IMR-90 (cell line): ENCODE results near the gene GUCY2C. TPM values are rescaled to one million over a fixed set of nuclear protein-coding genes. Genes with fewer than 3 reads are reported as not detected.

Source experiments
- ATAC-seq: fragments of 200-7000 bp; cut with Tn5 transposase; 2 replicates; pipeline ENCODE4 v1.9.1; 2020; ENCODE audit warnings: low read depth, mild to moderate bottlenecking, moderate library complexity
- BruUV-seq: library from RNA; stranded (reverse); fragments of 400-500 nt; replicated peaks from 2 replicates; lab custom pipeline; 2021; lab: Mats Ljungman, UMichigan
- CTCF ChIA-PET: fragments of 300-600 bp; formaldehyde crosslinking; extraction: SDS; loops from one replicate; lab custom pipeline; 2021; ENCODE audit warnings: antibody characterized with exemption; lab: Yijun Ruan, JAX
- POLR2A ChIA-PET: fragments of 300-600 bp; sonication (Branson Sonifier 250); formaldehyde crosslinking; loops from one replicate; lab custom pipeline; 2022; ENCODE audit warnings: antibody characterized with exemption; ENCODE audit not compliant: unreplicated experiment; lab: Charles Lee
- DNase-seq: peaks from one replicate; pipeline ENCODE4 v3.0.0; 2013
- H2AFZ ChIP-seq: replicated peaks from 2 replicates; pipeline ENCODE3; 2013; ENCODE audit warnings: low read length, mild to moderate bottlenecking; ENCODE audit not compliant: poor library complexity
- H2AK5ac ChIP-seq: 2 replicates; pipeline ENCODE4 v1.6.1; 2013; ENCODE audit warnings: low read depth, low read length, inconsistent platforms
- H2AK9ac ChIP-seq: replicated peaks from 2 replicates; pipeline ENCODE3; 2013; ENCODE audit warnings: mild to moderate bottlenecking, low read depth, low read length, moderate library complexity; ENCODE audit not compliant: poor library complexity
- H2BK120ac ChIP-seq: 2 replicates; pipeline ENCODE4 v1.6.1; 2013; ENCODE audit warnings: low read depth, low read length, inconsistent platforms
- H2BK15ac ChIP-seq: 3 replicates; pipeline ENCODE4 v1.6.1; 2013; ENCODE audit warnings: low read depth, low read length, inconsistent platforms
- H2BK20ac ChIP-seq: 2 replicates; pipeline ENCODE4 v1.6.1; 2013; ENCODE audit warnings: low read depth, mild to moderate bottlenecking, inconsistent platforms, low read length, moderate library complexity
- H2BK5ac ChIP-seq: 2 replicates; pipeline ENCODE4 v1.6.1; 2013; ENCODE audit warnings: mild to moderate bottlenecking, low read depth, low read length, inconsistent platforms; ENCODE audit not compliant: poor library complexity, severe bottlenecking
- H3K14ac ChIP-seq: replicated peaks from 2 replicates; pipeline ENCODE4 v1.6.1; 2013; ENCODE audit warnings: low read depth, low read length, inconsistent platforms
- H3K18ac ChIP-seq: 2 replicates; pipeline ENCODE4 v1.6.1; 2013; ENCODE audit warnings: low read depth, low read length, control low read depth
- H3K23ac ChIP-seq: 2 replicates; pipeline ENCODE4 v1.6.1; 2013; ENCODE audit warnings: low read depth, low read length, inconsistent platforms
- H3K27ac ChIP-seq: 2 replicates; pipeline ENCODE4 v1.5.1; 2013; ENCODE audit warnings: mild to moderate bottlenecking, control low read depth, low read length; ENCODE audit not compliant: insufficient read depth
- H3K27me3 ChIP-seq: 2 replicates; pipeline ENCODE4 v1.6.1; 2013; ENCODE audit warnings: low read length; ENCODE audit not compliant: control insufficient read depth, insufficient read depth
- H3K36me3 ChIP-seq: 2 replicates; pipeline ENCODE4 v1.6.1; 2013; ENCODE audit warnings: low read length, mixed read lengths; ENCODE audit not compliant: control insufficient read depth, insufficient read depth
- H3K4ac ChIP-seq: 2 replicates; pipeline ENCODE4 v1.6.1; 2013; ENCODE audit warnings: low read depth, low read length, inconsistent platforms
- H3K4me1 ChIP-seq: 2 replicates; pipeline ENCODE4 v1.6.1; 2013; ENCODE audit warnings: low read length, mixed read lengths; ENCODE audit not compliant: control insufficient read depth, insufficient read depth
- H3K4me2 ChIP-seq: 2 replicates; pipeline ENCODE4 v1.6.1; 2013; ENCODE audit warnings: low read depth, mild to moderate bottlenecking, control low read depth, low read length, moderate library complexity
- H3K4me3 ChIP-seq: 2 replicates; pipeline ENCODE4 v1.5.1; 2013; ENCODE audit warnings: low read depth, mild to moderate bottlenecking, control low read depth, low read length, moderate library complexity; ENCODE audit not compliant: insufficient read depth
- H3K56ac ChIP-seq: 2 replicates; pipeline ENCODE4 v1.6.1; 2013; ENCODE audit warnings: low read length, inconsistent platforms; ENCODE audit not compliant: insufficient read depth; ENCODE audit errors: extremely low read depth
- H3K79me1 ChIP-seq, 2 experiments: 2 replicates each; pipeline ENCODE4 v1.6.1; 2013; ENCODE audit warnings: low read length in 2 of 2, inconsistent platforms in 1 of 2, low read depth in 1 of 2
- H3K9ac ChIP-seq: 2 replicates; pipeline ENCODE4 v1.6.1; 2013; ENCODE audit warnings: low read depth, low read length, control low read depth
- H3K9me1 ChIP-seq: 2 replicates; pipeline ENCODE4 v1.6.1; 2013; ENCODE audit warnings: low read length, inconsistent platforms; ENCODE audit not compliant: insufficient read depth
- H3K9me3 ChIP-seq: 2 replicates; pipeline ENCODE4 v1.6.1; 2013; ENCODE audit warnings: low read length; ENCODE audit not compliant: control insufficient read depth, insufficient read depth
- H4K20me1 ChIP-seq: 2 replicates; pipeline ENCODE4 v1.6.1; 2013; ENCODE audit warnings: low read length, inconsistent platforms; ENCODE audit not compliant: insufficient read depth
- H4K5ac ChIP-seq: 2 replicates; pipeline ENCODE4 v1.6.1; 2013; ENCODE audit warnings: mild to moderate bottlenecking, low read depth, low read length, control low read depth
- H4K8ac ChIP-seq, 2 experiments: 2 replicates each; pipeline ENCODE4 v1.6.1; 2013; ENCODE audit warnings: low read depth in 2 of 2, low read length in 2 of 2, control low read depth in 1 of 2, inconsistent platforms in 1 of 2
- H4K91ac ChIP-seq: 2 replicates; pipeline ENCODE4 v1.6.1; 2013; ENCODE audit warnings: low read depth, low read length, inconsistent platforms; ENCODE audit not compliant: insufficient read depth
- CEBPB ChIP-seq: IDR thresholded peaks from 2 replicates; pipeline ENCODE4 v1.6.1; 2012; ENCODE audit warnings: low read depth, low read length, improper control_type of control experiment
- FOS ChIP-seq: fragments of 150-350 bp; IDR thresholded peaks from 2 replicates; pipeline ENCODE4 v1.6.1; 2016; ENCODE audit warnings: low read depth, low read length
- MAZ ChIP-seq: IDR thresholded peaks from 2 replicates; pipeline ENCODE4 v1.6.1; 2012; ENCODE audit warnings: low read depth, mild to moderate bottlenecking, low read length, improper control_type of control experiment, moderate library complexity, borderline replicate concordance
- MXI1 ChIP-seq: IDR thresholded peaks from 2 replicates; pipeline ENCODE4 v1.6.1; 2012; ENCODE audit warnings: low read depth, mild to moderate bottlenecking, low read length, moderate library complexity, borderline replicate concordance
- NFE2L2 ChIP-seq: fragments of 150-350 bp; IDR thresholded peaks from 2 replicates; pipeline ENCODE4 v1.6.1; 2016; ENCODE audit warnings: low read depth, mild to moderate bottlenecking, low read length
- RFX5 ChIP-seq: IDR thresholded peaks from 2 replicates; pipeline ENCODE4 v1.8.0; 2012; ENCODE audit warnings: low read depth, mild to moderate bottlenecking, low read length, moderate library complexity
- SMC3 ChIP-seq: fragments of 150-350 bp; IDR thresholded peaks from 2 replicates; pipeline ENCODE4 v1.6.1; 2016; ENCODE audit warnings: low read depth, mild to moderate bottlenecking, antibody characterized with exemption, low read length, moderate library complexity
- WGBS, 2 experiments: methylation state at CpG; one replicate each; pipeline versions ENCODE4 v1.1.5 to v1.1.7; 2013; ENCODE audit warnings: missing lambda C conversion rate in 2 of 2; ENCODE audit not compliant: insufficient read length in 1 of 2; ENCODE audit errors: extremely low coverage in 2 of 2; 5-methylcytosine and 5-hydroxymethylcytosine counted together
- dilution Hi-C: fragments of 300-500 bp; cut with HindIII; formaldehyde crosslinking; loops from one replicate; pipeline ENCODE4 v1.14.3; 2018; ENCODE audit warnings: low sequenced_read_pairs; ENCODE audit not compliant: unreplicated experiment
- in situ Hi-C: fragments of 300-500 bp; cut with MboI; formaldehyde crosslinking; loops from 3 replicates; pipeline ENCODE4 v1.14.3; 2019; ENCODE audit warnings: low sequenced_read_pairs, inconsistent platforms, mixed read lengths
- intact Hi-C: fragments of 100-400 bp; cut with micrococcal nuclease; formaldehyde crosslinking; loops from 2 replicates; pipeline ENCODE4 v1.10.0; 2022
- polyA plus RNA-seq, 3 experiments: library from polyadenylated mRNA; depleted of rRNA; stranded (reverse); fragments of >200 nt; gene quantifications; 2 replicates each; pipeline ENCODE4 v1.2.3, GENCODE V29; 2012; ENCODE audit warnings: low replicate concordance in 1 of 3
- total RNA-seq: library from RNA; depleted of rRNA; stranded (reverse); fragments of >200 nt; gene quantifications from 2 replicates; pipeline ENCODE4 v1.2.3, GENCODE V29; 2012
- TF ChIP-seq, protein P1 (sequence below): fragments of 150-350 bp; IDR thresholded peaks from 2 replicates; pipeline ENCODE4 v1.6.1; 2016; ENCODE audit warnings: low read depth, mild to moderate bottlenecking, low read length, moderate library complexity, borderline replicate concordance
- TF ChIP-seq, protein P2 (sequence below): conservative IDR thresholded peaks from 2 replicates; pipeline ENCODE4 v1.5.1; 2012; ENCODE audit warnings: mild to moderate bottlenecking, low read depth, low read length, improper control_type of control experiment
- TF ChIP-seq, protein P3 (sequence below): fragments of 150-350 bp; IDR thresholded peaks from 2 replicates; pipeline ENCODE4 v1.6.1; 2017; ENCODE audit warnings: mild to moderate bottlenecking, antibody characterized with exemption, low read length, low read depth

Gene GUCY2C
- total and polyA plus RNA-seq, 2 of the 4 experiments (the other 2 are of a cell fraction): not detected

DNA sequence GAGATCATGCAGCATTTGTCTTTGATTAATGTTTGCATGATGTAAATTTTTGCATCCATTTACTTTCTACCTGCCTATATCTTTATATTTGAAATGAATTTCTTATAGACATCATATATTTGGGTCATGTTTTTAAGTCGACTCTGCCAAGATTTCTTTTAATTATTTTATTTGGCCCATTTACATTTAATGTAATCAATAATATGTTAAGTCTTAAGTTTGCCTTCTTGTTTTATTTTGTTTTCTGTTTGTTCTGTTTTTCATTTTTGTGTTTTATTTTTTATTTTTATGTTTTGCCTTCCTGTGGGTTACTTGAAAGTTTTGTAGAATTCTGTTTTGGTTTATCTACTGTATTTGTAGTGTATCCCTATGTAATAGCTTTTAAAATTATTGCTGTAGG lies 33.2 kb upstream of the GUCY2C start:
- Histone ChIP-seq H2BK120ac (no peak overlapping the region), H2BK5ac (no peak overlapping the region), H3K4ac (no peak overlapping the region), H3K23ac (no peak overlapping the region), H3K27me3 (no peaks in the 10 kb centered on the region), H2BK20ac (no peak overlapping the region), H3K36me3 (no peaks in the 10 kb centered on the region), H3K18ac (no peak overlapping the region), H4K20me1 (no peaks in the 10 kb centered on the region), H2BK15ac (no peak overlapping the region), H3K4me1 (no peaks in the 10 kb centered on the region), H3K27ac (no peak overlapping the region), H3K56ac (no peak overlapping the region), H2AK9ac (no peak overlapping the region), H4K5ac (no peak overlapping the region), H3K9me1 (no peaks in the 10 kb centered on the region), H2AK5ac (no peak overlapping the region), H3K9me3 (no peaks in the 10 kb centered on the region), H2AFZ (no peak overlapping the region), H3K4me3 (no peak overlapping the region), H4K8ac (no peak overlapping the region), H3K14ac (no peak overlapping the region), H4K91ac (no peak overlapping the region), H3K9ac (no peak overlapping the region), H3K4me2 (no peak overlapping the region), H3K79me1 (no peaks in the 10 kb centered on the region)
- in situ Hi-C loops: no loop called here
- WGBS, 2 experiments: no CpG with 5 or more reads among the region's 1 CpG
- POLR2A ChIA-PET: no interaction called here
- CTCF ChIA-PET: no interaction called here
- BruUV-seq: no TSS peak
- dilution Hi-C loops: no loop called here
- no peak for DNase-seq
- TF ChIP-seq FOS (no peak), MXI1 (no peak), NFE2L2 (no peak), RFX5 (no peak), MAZ (no peak), SMC3 (no peak), CEBPB (no peak)
- TF ChIP-seq, protein P1, sequence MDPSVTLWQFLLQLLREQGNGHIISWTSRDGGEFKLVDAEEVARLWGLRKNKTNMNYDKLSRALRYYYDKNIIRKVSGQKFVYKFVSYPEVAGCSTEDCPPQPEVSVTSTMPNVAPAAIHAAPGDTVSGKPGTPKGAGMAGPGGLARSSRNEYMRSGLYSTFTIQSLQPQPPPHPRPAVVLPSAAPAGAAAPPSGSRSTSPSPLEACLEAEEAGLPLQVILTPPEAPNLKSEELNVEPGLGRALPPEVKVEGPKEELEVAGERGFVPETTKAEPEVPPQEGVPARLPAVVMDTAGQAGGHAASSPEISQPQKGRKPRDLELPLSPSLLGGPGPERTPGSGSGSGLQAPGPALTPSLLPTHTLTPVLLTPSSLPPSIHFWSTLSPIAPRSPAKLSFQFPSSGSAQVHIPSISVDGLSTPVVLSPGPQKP: no peak
- TF ChIP-seq, protein P2, sequence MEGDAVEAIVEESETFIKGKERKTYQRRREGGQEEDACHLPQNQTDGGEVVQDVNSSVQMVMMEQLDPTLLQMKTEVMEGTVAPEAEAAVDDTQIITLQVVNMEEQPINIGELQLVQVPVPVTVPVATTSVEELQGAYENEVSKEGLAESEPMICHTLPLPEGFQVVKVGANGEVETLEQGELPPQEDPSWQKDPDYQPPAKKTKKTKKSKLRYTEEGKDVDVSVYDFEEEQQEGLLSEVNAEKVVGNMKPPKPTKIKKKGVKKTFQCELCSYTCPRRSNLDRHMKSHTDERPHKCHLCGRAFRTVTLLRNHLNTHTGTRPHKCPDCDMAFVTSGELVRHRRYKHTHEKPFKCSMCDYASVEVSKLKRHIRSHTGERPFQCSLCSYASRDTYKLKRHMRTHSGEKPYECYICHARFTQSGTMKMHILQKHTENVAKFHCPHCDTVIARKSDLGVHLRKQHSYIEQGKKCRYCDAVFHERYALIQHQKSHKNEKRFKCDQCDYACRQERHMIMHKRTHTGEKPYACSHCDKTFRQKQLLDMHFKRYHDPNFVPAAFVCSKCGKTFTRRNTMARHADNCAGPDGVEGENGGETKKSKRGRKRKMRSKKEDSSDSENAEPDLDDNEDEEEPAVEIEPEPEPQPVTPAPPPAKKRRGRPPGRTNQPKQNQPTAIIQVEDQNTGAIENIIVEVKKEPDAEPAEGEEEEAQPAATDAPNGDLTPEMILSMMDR: no peak
- TF ChIP-seq, protein P3, sequence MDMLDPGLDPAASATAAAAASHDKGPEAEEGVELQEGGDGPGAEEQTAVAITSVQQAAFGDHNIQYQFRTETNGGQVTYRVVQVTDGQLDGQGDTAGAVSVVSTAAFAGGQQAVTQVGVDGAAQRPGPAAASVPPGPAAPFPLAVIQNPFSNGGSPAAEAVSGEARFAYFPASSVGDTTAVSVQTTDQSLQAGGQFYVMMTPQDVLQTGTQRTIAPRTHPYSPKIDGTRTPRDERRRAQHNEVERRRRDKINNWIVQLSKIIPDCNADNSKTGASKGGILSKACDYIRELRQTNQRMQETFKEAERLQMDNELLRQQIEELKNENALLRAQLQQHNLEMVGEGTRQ: no peak
- intact Hi-C loops: no loop called here
- no peak for ATAC-seq
